GDM1 (cell line): Measurements from ENCODE around the gene C12orf42.

ENCODE experiments used
- DNase-seq: peaks from one replicate; lab custom pipeline; 2025; lab: John Stamatoyannopoulos, UW

Gene C12orf42

DNA sequence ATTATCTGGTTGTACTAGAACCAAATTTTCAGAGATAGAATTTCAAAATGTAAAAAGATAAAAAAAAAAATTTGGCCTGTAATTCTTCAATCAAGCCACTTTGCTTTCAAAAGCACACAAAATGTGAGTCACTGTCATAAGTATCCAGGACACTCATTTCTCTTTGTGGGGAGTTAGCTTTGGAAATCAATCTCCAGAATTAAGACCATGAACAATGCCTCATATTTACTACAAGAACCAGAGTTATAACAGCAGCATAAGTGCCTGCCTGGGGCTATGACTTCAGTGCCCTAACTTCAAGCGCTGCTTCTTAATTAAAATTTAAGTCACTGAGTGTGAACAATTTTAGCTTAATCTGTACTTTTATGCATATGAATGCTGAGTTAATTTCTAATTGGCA is 162.1 kb downstream of the C12orf42 start:
- no peak for DNase-seq

- DNase-seq = no peak
Measured at GRCh38 chr12:103331643-103332042, 164.1 kb downstream of the C12orf42 start.

- DNase-seq = no peak
Measured at GRCh38 chr12:103330672-103331071, 165.1 kb downstream of the C12orf42 start.

DNA sequence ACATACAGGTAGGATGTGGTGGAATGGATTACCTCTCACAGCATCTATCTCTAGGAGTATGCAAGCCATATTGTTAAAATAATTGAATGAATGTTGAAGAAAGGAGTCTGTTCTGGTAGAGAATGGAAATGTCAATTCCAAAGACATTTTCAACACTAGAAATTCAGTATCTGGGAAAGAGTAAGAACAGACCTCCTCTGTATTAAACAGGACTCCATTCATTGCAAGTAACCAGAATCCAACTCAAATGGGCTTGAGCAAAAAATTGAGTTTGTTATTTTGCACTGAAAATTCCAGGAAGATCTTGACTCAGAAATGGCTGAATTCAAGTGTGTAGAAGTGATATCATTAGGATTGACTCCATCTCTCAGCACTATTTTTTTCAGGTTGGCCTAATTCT is 168.1 kb downstream of the C12orf42 start:
- DNase-seq = no peak

DNA sequence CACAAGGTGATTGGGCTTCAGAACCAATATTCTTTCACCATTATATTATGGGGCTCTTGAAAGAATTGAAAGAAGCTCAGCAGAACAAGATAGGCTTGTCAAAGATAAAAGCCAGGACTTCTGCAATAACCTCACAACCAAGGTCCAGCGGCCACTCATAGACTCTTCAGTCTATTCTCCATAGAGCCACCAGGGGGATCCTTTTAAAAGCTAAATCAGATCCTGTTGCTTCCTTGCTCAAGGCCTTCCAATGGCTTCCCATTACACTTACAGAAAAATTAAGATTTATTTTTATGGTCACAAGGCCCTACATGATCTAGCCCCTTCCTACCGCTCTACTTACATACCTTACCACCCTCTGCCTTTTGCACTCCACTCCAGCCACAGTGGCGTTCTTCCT is 169.6 kb downstream of the C12orf42 start:
- no peak for DNase-seq

- no peak for DNase-seq
Measured at GRCh38 chr12:103318566-103318965, 177.2 kb downstream of the C12orf42 start.

- no peak for DNase-seq
Measured at GRCh38 chr12:103317220-103317619, 178.5 kb downstream of the C12orf42 start.

DNA sequence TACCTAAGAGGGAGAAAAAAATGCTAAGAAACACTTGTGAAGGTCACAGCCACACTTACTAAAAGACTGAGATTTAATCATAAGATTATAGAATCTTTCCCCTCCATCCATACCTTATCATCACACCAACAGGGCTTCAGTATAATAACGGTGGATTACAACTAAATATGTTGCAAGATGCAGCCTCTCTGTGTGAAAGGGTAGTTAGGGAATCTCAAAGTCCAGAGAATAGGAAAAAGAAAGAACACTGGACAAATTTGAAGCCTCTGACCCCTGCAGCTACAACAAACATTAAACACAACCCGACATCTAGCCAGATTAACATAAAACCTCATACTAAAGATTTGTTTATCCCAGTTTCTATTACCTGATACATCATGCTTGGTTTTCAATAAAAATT is 181.0 kb downstream of the C12orf42 start:
- DNase-seq = no peak

DNA sequence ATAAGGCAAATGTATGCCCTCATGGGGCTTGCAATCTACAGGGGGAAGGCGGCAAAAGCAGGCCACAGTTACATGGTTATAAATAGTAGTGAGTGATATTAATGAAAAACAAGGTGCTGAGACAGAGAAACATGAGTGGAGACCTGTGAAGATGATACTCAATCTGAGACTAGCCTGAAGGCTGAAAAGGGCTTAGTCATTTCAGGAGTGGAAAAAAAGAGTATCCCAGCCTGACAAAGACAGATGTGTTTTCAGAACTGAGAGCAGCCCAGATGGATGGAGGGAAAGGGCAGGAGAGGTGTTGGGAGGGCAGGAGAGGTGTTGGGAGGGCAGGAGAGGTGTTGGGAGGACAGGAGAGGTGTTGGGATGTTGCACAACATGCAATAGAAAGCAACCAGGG is 181.9 kb downstream of the C12orf42 start:
- no peak for DNase-seq

GRCh38 chr12:103312742-103313354 is 182.9 kb downstream of the C12orf42 start:
- no peak for DNase-seq

GRCh38 chr12:103310546-103311270 is 185.1 kb downstream of the C12orf42 start:
- DNase-seq = no peak

DNA sequence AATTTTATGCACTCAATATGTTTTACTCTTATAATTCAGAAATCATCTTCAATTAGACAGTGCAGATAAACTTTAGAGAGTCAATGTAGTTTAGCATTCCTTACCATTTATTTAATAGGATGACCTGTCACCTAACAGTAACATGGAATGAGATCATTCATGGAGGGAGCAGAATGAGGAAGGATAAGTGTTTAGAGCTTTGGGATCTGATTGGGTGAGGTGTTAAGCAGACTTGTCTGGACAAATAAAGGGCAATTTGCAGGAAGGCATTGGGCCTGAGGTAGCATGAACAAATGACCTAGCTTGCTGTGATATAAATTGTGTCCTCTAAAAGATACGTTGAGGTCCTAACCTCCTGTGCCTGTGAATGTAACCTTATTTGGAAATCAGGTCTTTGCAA is 187.4 kb downstream of the C12orf42 start:
- no peak for DNase-seq

DNA sequence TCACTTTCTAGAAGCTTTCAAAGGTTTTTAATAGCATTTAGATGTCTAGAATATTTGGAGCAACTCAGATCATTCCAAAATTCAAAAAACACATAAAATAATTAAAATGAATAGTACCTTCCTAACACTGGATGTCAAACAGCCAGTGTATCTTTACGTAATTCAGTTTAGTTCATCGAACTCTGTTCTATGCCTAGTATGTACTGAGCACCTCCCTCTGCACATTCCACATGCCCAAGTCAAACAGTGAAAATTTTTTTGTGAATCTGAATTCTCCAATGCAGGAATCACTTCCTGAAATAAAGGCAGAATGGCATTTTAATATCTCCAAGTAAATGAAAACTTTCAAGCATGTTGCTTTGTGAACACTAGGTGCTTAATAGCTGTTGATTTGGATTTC is 192.3 kb downstream of the C12orf42 start:
- no peak for DNase-seq

DNA sequence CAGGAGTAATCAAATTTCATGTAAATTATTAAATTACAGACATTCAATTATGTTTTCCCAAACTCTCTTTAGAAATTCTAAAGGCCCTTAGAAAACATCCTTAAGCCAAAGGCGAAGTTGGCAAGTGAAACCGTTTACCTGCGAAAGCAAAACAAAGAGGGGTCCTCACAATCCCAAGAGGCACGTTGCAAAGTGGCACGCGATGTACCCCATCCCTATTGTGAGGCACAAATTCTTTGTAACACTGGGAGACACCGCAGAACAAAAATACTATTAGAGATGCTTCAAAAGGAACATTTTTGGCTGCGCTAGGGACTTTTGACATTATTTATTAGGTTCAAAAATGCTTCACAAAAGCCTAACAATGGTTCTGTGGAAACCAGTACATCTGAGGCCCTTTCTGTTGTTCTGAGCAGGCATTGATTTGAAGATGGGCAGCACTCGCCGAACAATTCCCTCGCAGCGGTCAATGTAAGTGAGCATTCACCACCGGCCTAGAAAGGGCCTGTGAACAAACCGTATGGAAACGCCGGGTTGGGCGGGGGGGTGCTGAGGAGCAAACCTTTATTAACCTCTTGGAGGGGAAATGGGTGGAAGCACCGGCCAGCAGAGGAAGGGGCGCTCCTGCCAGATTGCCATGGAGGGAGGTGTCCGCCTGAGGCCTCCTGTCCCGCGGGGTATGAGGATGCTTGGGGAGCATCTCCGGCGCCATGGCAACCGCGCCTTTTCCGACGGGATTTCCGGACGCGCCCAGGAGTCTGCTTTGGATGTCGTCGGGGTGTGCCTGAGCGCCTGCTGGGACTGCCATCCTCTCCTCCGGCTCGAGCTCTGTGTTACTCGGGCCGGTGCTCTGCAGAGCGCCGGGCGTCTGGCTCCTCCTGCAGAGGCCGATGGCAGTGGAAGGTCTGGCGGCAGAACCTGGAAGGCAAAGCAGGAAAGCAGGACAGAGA is 193.9 kb downstream of the C12orf42 start:
- no peak for DNase-seq

GRCh38 chr12:103288016-103288415 is 207.8 kb downstream of the C12orf42 start:
- DNase-seq = no peak

- DNase-seq = no peak
Measured at GRCh38 chr12:103282124-103282523, 213.6 kb downstream of the C12orf42 start.

- no peak for DNase-seq
Measured at GRCh38 chr12:103279444-103279843, 216.3 kb downstream of the C12orf42 start.

DNA sequence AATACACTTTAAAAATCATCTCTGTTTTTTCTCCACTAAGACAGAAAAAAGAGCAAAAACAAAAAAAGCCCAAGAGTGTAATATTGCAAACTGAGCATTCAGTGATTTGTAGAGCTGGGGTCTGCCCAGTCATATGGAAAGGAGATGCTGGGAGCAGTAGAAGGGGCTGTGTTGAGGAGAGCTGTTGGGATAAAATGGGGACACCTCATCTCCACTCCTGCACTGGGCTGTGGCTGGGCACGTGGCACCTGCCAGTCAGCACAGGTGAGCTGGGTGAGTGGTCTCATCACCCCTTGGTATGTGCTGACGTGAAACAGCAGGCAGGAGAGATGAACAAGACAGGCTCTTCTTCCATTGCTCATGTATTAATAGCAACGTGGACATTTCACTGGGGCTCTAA is 217.4 kb downstream of the C12orf42 start:
- DNase-seq = no peak

DNA sequence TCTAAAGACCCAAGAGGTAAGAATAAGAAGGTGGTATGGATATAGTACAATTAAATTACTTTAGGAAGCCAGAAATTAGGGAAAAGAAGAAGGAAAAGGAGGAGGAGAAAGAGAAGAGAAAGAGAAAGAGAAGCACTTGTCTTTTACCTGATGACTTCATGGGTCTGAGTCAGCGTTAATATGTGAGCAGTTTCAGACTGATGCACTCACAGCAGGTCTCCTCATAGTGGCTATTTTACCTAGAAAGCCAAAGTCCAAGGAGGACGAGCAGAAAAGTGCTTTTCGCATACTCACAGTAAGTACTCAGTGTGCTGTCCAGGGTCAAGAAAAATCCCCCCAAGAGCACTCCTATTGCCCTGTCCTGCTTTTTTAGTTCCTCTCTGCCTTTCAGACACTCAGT is 222.1 kb downstream of the C12orf42 start:
- DNase-seq = no peak

DNA sequence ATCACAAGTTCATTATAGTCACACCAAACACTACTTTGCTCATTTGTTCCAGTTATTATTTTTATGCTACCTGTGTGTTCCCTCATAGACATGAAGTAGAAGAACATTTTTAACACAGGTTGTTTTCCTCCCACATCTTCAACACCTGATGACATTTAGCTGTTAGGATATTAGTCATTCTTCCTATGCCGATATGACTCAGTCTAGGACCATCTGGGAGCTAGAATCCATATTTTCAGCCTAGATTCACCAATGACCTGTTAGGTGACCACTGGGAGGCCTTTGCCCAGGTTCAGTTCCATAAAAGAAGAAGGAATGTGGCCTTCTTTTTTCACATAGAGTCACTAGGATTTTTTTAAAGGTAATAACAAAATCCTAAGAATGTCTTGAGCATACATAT is 222.8 kb downstream of the C12orf42 start:
- DNase-seq = no peak

GRCh38 chr12:103269946-103270345 is 225.8 kb downstream of the C12orf42 start:
- no peak for DNase-seq

DNA sequence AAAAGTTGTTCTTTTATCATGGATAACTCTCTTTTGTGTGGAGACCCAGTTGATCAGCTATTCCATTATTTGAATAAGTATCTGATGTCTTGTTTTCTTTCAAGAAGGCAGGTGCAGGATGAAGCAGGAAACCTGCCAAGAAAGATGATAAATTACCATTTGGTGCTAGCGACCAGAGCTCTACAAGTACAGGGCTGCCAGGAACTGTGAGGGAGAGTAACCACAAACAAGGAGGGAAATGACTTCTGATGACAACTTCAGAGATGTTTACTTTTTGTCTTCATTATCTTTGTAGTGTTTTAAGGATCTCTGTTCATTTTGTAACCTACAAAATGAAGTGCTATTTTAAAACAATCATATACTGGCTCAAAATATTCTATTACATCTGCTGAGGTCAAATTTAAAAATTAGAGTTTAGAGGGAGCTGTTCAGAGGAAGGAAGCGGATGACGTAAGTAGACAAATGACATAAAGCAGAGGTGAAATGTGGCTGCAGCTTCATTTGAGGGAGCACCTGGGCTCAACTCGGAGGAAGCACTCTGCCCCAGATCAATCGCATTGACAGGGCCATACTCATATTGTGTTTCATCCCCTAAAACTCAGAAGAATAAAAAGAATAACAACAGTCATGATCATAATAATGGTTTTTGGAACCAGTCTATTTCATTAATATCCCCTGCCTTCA is 226.8 kb downstream of the C12orf42 start:
- no peak for DNase-seq
